ENCODE results near the gene RTBDN. TPM values are rescaled to one million over a fixed set of nuclear protein-coding genes. Genes with fewer than 3 reads are reported as not detected.

Gene RTBDN
- total RNA-seq, 1 experiment from 2014 or later, result 25.1 TPM

DNA sequence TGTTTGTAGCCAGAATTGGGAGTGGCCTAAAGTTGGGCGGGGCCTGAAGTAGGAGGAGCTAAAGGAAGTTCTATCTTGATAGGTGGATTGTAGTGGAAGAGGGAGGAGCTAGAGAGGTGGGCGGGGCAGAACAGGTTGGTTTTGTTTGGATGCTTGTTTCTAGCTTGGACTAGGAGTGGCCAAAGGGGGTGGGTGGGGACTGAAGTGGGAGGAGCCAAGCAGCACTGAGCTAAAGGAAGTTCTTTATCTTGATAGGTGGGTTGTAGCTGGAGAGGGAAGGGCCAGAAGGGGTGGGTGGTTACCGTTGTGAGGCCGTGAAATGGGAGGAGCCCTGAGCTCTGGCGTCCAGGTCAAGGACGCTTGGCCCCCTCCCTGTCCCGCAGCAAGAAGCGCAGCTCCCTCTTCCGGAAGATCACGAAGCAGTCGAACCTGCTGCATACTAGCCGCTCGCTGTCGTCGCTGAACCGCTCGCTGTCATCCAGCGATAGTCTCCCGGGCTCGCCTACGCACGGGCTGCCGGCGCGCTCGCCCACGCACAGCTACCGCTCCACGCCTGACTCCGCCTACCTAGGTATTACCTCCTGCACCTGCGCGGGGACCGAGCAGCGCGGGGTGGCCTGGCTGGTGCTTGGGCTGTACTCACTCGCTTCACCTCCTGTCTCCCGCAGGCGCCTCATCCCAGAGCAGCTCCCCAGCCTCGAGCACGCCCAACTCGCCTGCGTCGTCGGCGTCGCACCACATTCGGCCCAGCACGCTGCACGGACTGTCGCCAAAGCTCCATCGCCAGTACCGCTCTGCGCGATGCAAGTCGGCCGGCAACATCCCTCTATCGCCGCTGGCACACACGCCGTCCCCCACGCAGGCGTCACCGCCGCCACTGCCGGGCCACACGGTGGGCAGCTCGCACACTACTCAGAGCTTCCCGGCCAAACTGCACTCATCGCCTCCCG is 38.8 kb upstream of the RTBDN start:
- Histone ChIP-seq H3K9me2 (ENCODE audit: insufficient read depth) (no peaks in the 10 kb centered on the region), H4K20me1 (ENCODE audit: insufficient read depth) (no peaks in the 10 kb centered on the region), H3K9me3 (ENCODE audit: control insufficient read depth in 1 of 2, insufficient read depth in 1 of 2, low read depth in 1 of 2, low read length in 2 of 2) (no peaks in the 10 kb centered on the region; a peak in 1 of 4 replicates), H2AFZ (ENCODE audit: low read depth, low read length, poor library complexity, severe bottlenecking) (no peak overlapping the region), H3K4me3 (replicated peaks in 1 of 2; ENCODE audit: low read depth in 1 of 2, low read length in 2 of 2) (no peak overlapping the region), H3K4me2 (ENCODE audit: low read length) (no peak overlapping the region), H3K36me3 (ENCODE audit: control insufficient read depth in 1 of 2, insufficient read depth in 2 of 2, low read length in 2 of 2) (peaks cover under 1 to 8% of the 10 kb centered on the region in 2 experiments; a peak in 2 of 4 replicates), H3K4me1 (ENCODE audit: control insufficient read depth in 1 of 2, insufficient read depth in 2 of 2, low read length in 2 of 2) (no peaks in the 10 kb centered on the region), H3K9ac (ENCODE audit: low read length) (no peak overlapping the region), H3K27ac (ENCODE audit: low read depth, low read length) (no peak overlapping the region), H3K27me3 (ENCODE audit: insufficient read depth, low read length) (no peaks in the 10 kb centered on the region), H3K79me2 (ENCODE audit: insufficient read depth, low read length) (no peaks in the 10 kb centered on the region)
- DNase-seq (ENCODE audit: low read depth, low spot score) (no peak), ATAC-seq (peak; percentile 70)
- ChIA-PET RAD21 (ENCODE audit: low non-redundant PET in 1 of 2, low total read pairs in 2 of 2, uncharacterized antibody in 2 of 2, unreplicated experiment in 2 of 2) (interaction anchor here in 1 of 2 experiments (0.6 kb wide), 1 partner anchor 107 kb away, joined by 3 read pairs; no protein-coding TSS in a partner anchor), CTCF (no interaction called here), POLR2A (no interaction called here)
- TF ChIP-seq SRF (IDR thresholded peaks at IDR 0.05; ENCODE audit: low read depth), result no peak
- TF ChIP-seq POLR2AphosphoS5 (IDR thresholded peaks at IDR 0.05; ENCODE audit: low read depth, low read length), result no peak
- intact Hi-C loops (cut with micrococcal nuclease), result no loop called here
- BruUV-seq (replicated peaks), result no TSS peak

DNA sequence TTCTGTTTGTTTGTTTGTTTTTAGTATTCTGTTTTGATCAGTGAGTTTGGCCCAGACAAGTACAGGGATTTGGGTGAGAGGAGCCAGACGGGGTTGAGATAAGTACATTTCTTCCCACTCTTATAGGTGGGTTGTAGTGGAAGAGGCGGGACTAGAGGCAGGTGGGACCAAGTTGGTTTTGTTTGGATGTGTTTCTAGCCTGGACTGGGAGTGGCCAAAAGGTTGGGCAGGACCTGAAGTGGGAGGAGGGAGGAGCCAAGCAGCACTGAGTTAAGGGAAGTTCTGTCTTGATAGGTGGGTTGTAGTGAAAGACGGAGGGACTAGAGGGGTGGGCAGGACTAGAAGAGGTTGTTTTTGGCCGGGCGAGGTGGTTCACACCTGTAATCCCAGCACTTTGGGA is 37.9 kb upstream of the RTBDN start:
- peak; percentile 45 for ATAC-seq
- H3K4me2 ChIP-seq (ENCODE audit: low read length), result no peak overlapping the region
- no peaks in the 10 kb centered on the region for H3K79me2 ChIP-seq (ENCODE audit: insufficient read depth, low read length)
- H3K27ac ChIP-seq (ENCODE audit: low read depth, low read length), result no peak overlapping the region
- ChIA-PET RAD21 (ENCODE audit: low non-redundant PET in 1 of 2, low total read pairs in 2 of 2, uncharacterized antibody in 2 of 2, unreplicated experiment in 2 of 2) (interaction anchor here in 1 of 2 experiments (0.6 kb wide), 1 partner anchor 106 kb away, joined by 3 read pairs; no protein-coding TSS in a partner anchor), POLR2A (interaction anchor here (1.1 kb wide), 1 partner anchor 9 kb away, joined by 3 read pairs; the partner anchor contains the start of gene DNASE2), CTCF (no interaction called here)
- no peak overlapping the region for H2AFZ ChIP-seq (ENCODE audit: low read depth, low read length, poor library complexity, severe bottlenecking)
- H3K4me1 ChIP-seq (ENCODE audit: control insufficient read depth in 1 of 2, insufficient read depth in 2 of 2, low read length in 2 of 2), result no peaks in the 10 kb centered on the region
- no peak overlapping the region for H3K4me3 ChIP-seq (replicated peaks in 1 of 2; ENCODE audit: low read depth in 1 of 2, low read length in 2 of 2)
- peaks cover 0 to 8% of the 10 kb centered on the region in 2 experiments; a peak in 2 of 4 replicates for H3K36me3 ChIP-seq (ENCODE audit: control insufficient read depth in 1 of 2, insufficient read depth in 2 of 2, low read length in 2 of 2)
- H3K27me3 ChIP-seq (ENCODE audit: insufficient read depth, low read length), result no peaks in the 10 kb centered on the region
- intact Hi-C loops (cut with micrococcal nuclease), result no loop called here
- H3K9me3 ChIP-seq (ENCODE audit: control insufficient read depth in 1 of 2, insufficient read depth in 1 of 2, low read depth in 1 of 2, low read length in 2 of 2), result no peaks in the 10 kb centered on the region; a peak in 1 of 4 replicates
- BruUV-seq (replicated peaks), result no TSS peak
- no peak for DNase-seq (ENCODE audit: low read depth, low spot score)
- H4K20me1 ChIP-seq (ENCODE audit: insufficient read depth), result no peaks in the 10 kb centered on the region
- no peaks in the 10 kb centered on the region for H3K9me2 ChIP-seq (ENCODE audit: insufficient read depth)
- H3K9ac ChIP-seq (ENCODE audit: low read length), result no peak overlapping the region
- TF ChIP-seq SP1 (IDR thresholded peaks at IDR 0.05; ENCODE audit: low read depth) (no peak), ELF1 (IDR thresholded peaks at IDR 0.05; ENCODE audit: borderline replicate concordance, low read depth) (no peak), ATF3 (IDR thresholded peaks at IDR 0.05) (no peak), JUND (IDR thresholded peaks at IDR 0.05) (no peak), EZH2 (IDR thresholded peaks at IDR 0.05) (no peak), SIN3A (IDR thresholded peaks at IDR 0.05; ENCODE audit: low read depth) (no peak), ZFX (IDR thresholded peaks at IDR 0.05) (no peak), POLR2AphosphoS5 (IDR thresholded peaks at IDR 0.05; ENCODE audit: low read depth, low read length) (no peak), CEBPB (IDR thresholded peaks at IDR 0.05; ENCODE audit: low read depth) (no peak)
- TF ChIP-seq, protein P1, sequence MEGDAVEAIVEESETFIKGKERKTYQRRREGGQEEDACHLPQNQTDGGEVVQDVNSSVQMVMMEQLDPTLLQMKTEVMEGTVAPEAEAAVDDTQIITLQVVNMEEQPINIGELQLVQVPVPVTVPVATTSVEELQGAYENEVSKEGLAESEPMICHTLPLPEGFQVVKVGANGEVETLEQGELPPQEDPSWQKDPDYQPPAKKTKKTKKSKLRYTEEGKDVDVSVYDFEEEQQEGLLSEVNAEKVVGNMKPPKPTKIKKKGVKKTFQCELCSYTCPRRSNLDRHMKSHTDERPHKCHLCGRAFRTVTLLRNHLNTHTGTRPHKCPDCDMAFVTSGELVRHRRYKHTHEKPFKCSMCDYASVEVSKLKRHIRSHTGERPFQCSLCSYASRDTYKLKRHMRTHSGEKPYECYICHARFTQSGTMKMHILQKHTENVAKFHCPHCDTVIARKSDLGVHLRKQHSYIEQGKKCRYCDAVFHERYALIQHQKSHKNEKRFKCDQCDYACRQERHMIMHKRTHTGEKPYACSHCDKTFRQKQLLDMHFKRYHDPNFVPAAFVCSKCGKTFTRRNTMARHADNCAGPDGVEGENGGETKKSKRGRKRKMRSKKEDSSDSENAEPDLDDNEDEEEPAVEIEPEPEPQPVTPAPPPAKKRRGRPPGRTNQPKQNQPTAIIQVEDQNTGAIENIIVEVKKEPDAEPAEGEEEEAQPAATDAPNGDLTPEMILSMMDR (IDR thresholded peaks at IDR 0.05 in 2 of 3, conservative IDR thresholded peaks at IDR 0.05 in 1 of 3; ENCODE audit: borderline replicate concordance in 1 of 3, insufficient read depth in 1 of 3, low read depth in 2 of 3, low read length in 2 of 3), result no peak

Data from HCT116 (cell line).